ENCODE measurements around the gene ELMOD3.
"Not testable (repeated sequence)": the region's sequence is repeated elsewhere in the genome, so short reads cannot be mapped to it uniquely, and the experiment has no call there.

The ELMOD3 gene

DNA sequence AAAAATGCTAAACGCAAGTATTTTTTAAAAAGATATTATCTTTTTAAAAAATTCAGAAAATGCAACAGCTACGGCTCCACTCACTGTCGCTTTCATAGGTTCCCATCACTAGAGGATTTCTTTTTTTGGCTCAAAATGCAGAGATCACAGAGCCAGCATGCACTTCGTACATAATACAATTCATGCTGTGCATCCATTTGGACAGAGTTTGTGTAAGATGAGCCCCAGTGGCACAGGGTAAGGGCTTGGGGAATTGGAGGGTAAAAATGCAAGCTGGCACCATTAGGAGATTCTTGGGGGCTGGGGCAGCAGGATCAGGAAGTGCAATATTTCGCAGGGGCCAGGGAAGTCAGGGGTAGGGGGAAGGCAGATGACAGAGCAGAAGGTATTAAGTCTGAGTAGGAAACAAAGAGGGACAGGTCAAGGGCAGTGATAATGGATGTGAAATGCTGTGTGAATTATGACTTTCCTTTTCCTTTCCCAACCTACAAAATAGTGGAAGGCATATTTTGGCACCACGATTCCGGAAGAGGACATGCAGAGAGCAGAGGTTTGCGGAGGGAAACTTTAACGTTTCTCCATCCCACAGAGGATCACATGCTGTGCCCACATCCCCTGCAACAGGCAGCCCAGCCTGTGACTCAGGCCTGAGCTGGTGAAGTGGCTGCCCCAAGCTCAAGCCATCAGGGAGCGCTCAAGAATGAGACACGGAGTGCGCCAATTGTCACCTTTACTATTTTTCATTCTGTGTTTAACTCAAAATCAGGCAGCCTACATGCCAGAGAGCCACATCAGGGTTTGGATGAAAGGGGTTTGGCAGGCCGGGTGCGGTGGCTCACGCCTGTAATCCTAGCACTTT lies 50.9 kb downstream of the ELMOD3 start:
- peak; percentile 33 for DNase-seq

DNA sequence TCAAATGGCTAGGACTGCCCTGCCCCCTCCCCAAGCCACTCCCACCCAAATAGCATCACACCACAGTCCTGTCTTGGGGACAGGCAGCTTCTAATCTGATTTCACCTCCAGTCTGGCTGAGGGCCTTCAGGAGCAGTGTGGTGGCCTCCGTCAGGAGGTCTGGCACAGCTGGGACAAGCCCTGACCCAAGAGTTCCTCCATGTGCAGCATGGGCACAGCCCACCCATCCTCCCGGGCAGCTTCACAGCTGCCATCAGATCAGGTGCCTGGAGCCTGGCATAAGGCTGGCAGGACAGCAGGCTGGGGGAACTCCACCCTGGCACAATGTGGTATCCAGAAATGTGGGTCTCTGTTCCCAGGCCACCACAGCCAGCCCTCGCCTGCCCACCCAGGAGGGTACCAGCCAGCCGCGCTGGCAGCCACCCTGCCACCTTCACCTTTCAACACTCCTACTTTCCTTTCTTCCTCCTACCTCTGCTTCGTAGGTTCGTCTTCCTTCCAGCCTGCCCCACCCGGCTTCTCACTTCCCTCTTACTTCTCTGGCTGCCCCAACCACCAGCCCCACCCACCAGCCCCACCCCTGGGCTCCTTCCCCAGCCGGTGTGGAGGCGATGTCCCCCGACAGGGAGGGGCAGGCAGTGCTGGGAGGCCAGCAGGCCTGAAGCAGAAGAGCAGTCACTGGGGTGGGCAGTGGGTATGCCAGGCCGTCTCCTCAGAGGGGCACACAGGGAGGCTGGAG lies 55.4 kb downstream of the ELMOD3 start, which contains the start of gene CAPG:
Gene CAPG, minus strand, starts transcription at position 522 of the 739 bp plus-strand sequence. CDS start 8,221 bp downstream, outside the sequence.
- DNase-seq = peak; percentile 22

- DNase-seq = no peak
Measured at GRCh38 chr2:85410584-85411404, 56.2 kb downstream of the ELMOD3 start.

- no peak for DNase-seq
Measured at GRCh38 chr2:85411405-85411748, 56.8 kb downstream of the ELMOD3 start.

GRCh38 chr2:85413592-85414420 lies 59.2 kb downstream of the ELMOD3 start:
- DNase-seq = peak; percentile 47

DNA sequence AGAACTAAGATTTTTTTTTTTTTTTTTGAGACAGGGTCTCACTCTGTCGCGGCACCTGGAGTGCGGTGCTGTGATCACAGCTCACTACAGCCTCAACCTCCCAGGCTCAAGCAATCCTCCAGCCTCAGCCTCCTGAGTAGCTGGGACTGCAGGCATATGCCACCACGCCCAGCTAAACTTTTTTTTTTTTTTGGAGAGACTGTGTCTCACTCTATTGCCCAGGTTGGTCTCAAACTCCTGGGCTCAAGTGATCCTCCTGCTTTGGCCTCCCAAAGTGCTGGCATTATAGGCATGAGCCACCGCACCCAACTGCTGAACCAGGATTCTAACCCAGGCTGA lies 59.8 kb downstream of the ELMOD3 start:
- not testable (repeated sequence) for DNase-seq

DNA sequence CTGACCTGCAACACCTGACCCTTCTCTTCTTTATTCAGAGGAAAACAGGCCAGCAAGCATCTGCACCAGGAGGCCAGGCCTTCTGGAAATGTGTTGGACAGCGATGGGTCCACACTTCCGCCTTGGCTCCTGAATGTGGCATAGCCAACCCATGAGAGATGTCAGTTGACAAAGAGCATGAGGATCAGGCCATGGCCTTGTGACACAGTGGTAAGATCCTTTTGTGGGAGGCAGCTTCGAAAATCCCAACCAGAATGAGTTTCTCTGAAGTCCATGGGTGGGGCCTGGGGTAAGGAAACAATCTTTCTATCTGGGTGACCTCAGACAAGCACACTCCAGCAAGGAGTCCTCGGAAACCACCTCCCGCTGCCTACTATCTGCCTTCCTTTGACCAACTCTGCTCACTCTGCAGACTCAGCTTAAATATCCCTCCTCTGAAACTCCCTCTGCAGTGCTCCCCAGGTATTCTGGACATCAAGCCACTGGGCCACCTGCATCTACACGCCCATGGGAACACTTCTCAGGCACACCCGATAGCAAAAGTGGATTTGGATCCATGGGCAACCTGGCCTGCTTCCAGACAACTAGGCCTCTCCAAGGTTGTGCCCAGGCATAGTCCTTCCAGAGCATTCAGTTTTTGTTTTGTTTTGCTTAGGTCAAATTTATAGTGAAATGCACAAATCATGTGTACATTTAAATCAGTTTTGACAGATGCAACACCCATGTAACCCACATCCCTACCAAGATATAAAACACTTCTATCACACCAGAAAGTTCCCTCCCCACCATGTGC lies 60.4 kb downstream of the ELMOD3 start:
- no peak for DNase-seq

DNA sequence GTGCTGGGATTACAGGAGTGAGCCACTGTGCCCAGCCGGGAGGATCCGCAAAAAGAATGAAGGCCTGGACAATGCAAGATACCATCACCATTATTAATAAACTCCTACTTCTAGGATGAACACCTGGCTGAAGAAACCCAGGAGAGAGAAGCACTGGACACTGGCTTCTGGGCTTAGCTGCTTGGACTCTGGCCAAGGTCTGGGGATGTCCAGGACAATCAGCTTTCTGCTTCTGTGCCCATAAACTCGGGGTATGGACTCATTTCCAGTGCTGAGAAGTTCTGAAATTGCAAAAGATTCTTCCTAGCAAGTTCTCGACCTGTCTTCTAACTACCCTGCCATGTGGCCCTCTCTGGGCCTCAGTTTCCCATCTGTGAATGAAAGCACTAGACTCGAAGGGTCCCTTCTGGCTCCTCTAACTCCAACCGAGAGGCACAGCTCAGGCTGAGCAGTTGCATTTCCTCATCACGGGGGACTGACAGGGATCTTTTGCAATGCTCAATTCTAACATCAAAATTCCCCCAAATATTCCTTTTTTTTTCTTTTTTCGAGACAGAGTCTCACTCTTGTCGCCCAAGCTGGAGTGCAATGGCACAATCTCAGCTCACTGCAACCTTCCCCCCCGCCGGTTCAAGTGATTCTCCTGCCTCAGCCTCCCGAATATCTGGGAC lies 61.5 kb downstream of the ELMOD3 start:
- no peak for DNase-seq

GRCh38 chr2:85418132-85419008 lies 63.8 kb downstream of the ELMOD3 start, which contains the start of gene SH2D6:
SH2D6 (plus strand) TSS chr2:85418714; CDS start chr2:85429466, 10,752 bp downstream.
- peak; percentile 82 for DNase-seq

DNA sequence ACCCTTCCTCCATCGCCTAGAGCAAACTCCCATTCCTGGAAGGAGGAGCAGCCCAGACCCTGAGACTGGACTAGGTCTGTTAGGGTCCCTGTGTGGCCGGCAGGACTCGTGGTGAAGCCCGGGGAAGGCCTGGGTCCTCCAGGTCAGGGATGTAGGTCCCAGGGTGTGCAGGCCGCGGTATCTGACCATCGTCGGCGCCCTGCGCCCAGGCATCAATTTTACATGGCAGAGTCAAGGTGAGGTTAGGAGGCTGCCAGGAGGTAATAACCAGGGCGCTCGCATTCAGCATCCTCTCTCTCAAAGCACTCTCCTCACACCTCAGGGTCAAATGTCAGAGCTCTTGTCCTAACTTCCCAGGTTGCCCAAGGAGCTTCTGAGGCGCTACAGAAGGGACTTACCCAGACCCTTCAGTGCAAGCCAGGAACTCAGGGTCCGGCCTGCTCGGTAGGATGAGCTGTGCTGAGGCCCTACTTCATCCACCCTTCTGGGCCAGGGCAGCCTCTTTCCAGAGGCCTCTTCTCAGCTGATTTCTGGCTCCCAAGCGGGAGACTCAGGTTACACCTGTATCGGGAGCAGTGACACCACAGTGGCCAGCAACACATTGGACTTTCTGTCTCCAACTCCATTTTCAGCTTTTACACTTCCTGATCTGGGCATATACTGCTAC lies 64.6 kb downstream of the ELMOD3 start:
- no peak for DNase-seq

DNA sequence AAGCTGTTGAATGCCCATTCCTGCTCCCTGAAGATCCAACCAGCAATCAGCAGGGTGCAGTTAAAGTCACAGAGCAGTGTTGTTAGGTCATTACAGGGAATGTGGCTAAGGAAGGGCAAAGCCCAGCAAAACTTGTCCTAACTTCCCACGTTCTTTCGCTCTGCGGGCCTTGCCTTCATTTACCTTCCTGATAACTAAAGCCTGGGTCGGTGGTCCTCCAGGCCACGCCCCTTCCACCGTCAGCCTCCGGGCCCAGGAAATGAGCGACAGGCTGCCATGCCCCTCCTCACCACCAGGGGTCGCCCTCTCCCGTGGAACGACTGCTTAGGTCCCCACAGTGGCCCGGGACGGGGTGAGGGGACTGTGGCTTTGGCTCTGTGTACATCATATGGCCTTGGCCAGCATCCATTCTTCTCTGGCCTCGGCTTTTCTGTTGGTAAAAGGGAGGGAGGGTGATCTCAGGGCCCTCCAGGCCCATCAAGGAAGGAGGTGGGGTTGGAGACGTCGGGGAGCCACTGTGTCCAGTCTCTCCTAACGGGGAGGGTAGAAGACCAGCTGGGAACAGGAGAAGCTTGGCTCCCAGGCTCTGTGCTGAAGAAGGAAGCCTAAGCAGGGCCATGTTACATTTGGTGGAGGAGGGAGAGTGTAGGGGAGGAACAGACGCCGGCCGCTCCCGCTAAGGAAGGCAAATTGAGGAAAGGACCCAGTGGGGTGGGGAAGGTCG lies 66.1 kb downstream of the ELMOD3 start:
- DNase-seq = peak; percentile 91

- DNase-seq = no peak
Measured at GRCh38 chr2:85421260-85422071, 66.9 kb downstream of the ELMOD3 start.

- no peak for DNase-seq
Measured at GRCh38 chr2:85422072-85422457, 67.5 kb downstream of the ELMOD3 start.

DNA sequence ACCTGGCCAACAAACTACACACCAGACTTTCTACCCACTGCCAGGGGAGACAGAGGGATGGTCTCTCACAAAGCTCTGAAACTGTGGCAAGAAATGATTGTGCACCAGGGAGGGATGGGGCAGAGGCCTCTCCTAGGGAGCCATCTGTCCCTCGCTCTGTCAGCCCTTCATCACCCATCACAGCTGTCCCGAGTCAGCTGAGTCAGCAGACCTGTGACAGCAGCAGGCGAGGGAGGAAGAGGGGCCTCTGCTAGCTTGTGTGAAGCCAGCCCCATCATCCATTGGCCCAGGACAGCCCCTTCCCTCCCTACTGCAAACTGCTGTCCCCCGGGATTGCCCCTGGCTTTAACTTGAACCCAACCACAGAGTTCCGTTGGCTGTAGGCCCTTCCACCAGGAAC lies 69.0 kb downstream of the ELMOD3 start:
- no peak for DNase-seq

GRCh38 chr2:85425588-85425987 lies 71.0 kb downstream of the ELMOD3 start:
- no peak for DNase-seq

DNA sequence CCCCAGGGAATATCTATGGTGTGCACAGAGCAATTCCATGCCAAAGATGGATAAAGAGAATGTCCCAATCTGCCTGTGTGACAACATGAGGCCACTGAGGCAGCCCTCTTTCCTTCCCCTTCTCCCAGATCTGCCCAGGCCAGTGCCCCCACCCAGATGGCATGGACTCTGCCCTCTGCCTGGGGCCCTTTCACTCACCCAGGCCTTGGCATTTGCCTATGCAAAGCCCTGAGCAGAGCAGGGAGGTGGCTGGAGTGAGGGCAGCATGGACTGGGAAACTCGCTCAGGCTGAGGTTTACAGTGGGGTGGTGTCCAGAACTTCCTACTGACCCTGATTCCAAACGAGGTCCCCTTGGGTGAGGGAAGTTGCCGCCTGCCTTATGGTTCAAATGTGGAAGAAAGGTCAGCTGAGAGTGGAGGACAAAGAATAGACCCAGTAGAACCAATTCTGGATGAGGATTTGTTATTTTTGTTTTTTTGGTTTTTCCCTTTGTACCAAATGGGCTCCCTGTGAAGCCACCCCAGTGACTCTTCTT lies 72.8 kb downstream of the ELMOD3 start:
- DNase-seq = no peak

- DNase-seq = no peak
Measured at GRCh38 chr2:85428343-85428881, 73.8 kb downstream of the ELMOD3 start.

Data from stimulated activated CD4-positive, alpha-beta T cell treated with anti-CD3 and anti-CD28 coated beads, Interleukin-12 subunit alpha, Interleukin-12 subunit beta, amount 100 ng/mL, for 4 hours (primary cell).